Measurements from ENCODE around the gene CDKN2D.
"Not testable (repeated sequence)": the region's sequence is repeated elsewhere in the genome, so short reads cannot be mapped to it uniquely, and the experiment has no call there.

Gene CDKN2D

GRCh38 chr19:10538204-10538983 lies 30.4 kb downstream of the CDKN2D start:
- no peaks in the 10 kb centered on the region for H3K36me3 ChIP-seq (ENCODE audit: control insufficient read depth, insufficient read depth, low read length)
- no peaks in the 10 kb centered on the region; the same call in 1 of the 2 replicates for H3K27me3 ChIP-seq (replicated peaks; ENCODE audit: control insufficient read depth, insufficient read depth, low read length)
- no peak for DNase-seq (ENCODE audit: extremely low read depth, insufficient read length)
- H3K4me3 ChIP-seq (replicated peaks; ENCODE audit: low read depth, low read length) = no peak overlapping the region
- TF ChIP-seq, protein P1, sequence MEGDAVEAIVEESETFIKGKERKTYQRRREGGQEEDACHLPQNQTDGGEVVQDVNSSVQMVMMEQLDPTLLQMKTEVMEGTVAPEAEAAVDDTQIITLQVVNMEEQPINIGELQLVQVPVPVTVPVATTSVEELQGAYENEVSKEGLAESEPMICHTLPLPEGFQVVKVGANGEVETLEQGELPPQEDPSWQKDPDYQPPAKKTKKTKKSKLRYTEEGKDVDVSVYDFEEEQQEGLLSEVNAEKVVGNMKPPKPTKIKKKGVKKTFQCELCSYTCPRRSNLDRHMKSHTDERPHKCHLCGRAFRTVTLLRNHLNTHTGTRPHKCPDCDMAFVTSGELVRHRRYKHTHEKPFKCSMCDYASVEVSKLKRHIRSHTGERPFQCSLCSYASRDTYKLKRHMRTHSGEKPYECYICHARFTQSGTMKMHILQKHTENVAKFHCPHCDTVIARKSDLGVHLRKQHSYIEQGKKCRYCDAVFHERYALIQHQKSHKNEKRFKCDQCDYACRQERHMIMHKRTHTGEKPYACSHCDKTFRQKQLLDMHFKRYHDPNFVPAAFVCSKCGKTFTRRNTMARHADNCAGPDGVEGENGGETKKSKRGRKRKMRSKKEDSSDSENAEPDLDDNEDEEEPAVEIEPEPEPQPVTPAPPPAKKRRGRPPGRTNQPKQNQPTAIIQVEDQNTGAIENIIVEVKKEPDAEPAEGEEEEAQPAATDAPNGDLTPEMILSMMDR (IDR thresholded peaks at IDR 0.05; ENCODE audit: insufficient read depth, low read length, poor library complexity, severe bottlenecking) = no peak

DNA sequence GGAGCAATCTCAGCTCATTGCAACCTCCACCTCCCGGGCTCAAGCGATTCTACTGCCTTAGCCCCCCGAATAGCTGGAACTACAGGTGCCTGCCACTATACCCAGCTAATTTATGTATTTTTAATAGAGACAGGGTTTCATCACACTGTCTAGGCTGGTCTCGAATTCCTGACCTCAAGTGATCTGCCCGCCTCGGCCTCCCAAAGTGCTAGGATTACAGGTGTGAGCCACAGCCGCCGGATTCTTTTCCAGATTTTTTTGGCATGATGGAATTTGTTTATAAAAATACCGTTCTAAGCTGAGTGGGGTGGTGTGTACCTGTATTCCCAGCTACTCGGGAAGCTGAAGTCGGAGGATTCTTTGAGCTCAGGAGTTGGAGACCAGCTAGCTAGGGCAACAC lies 31.1 kb downstream of the CDKN2D start:
- H3K4me3 ChIP-seq (replicated peaks; ENCODE audit: low read depth, low read length) = no peak overlapping the region
- TF ChIP-seq, protein P1 (IDR thresholded peaks at IDR 0.05; ENCODE audit: insufficient read depth, low read length, poor library complexity, severe bottlenecking) = no peak
- H3K27me3 ChIP-seq (replicated peaks; ENCODE audit: control insufficient read depth, insufficient read depth, low read length) = no peaks in the 10 kb centered on the region; the same call in 1 of the 2 replicates
- H3K36me3 ChIP-seq (ENCODE audit: control insufficient read depth, insufficient read depth, low read length) = no peaks in the 10 kb centered on the region
- DNase-seq (ENCODE audit: extremely low read depth, insufficient read length) = no peak

DNA sequence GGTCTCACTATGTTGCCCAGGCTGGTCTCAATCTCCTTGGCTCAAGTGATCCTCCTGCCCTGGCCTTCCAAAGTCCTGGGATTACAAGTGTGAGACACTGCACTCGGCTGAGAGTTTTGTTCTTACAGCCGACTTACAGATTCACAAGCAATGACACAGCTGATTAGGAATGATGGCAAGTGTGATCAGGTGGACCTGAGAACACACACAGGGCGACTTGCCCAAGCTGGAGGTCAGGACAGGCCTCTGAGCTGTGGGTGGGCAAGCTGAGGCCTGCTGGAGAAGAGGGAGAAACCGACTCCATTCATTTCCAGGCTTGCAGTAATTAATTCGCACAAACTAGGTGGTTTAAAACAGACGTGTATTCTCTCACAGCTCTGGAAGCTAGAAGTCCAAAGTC lies 33.2 kb downstream of the CDKN2D start:
- Histone ChIP-seq H3K36me3 (ENCODE audit: control insufficient read depth, insufficient read depth, low read length) (no peaks in the 10 kb centered on the region), H3K4me3 (replicated peaks; ENCODE audit: low read depth, low read length) (no peak overlapping the region), H3K27me3 (replicated peaks; ENCODE audit: control insufficient read depth, insufficient read depth, low read length) (no peaks in the 10 kb centered on the region)
- no peak for DNase-seq (ENCODE audit: extremely low read depth, insufficient read length)
- TF ChIP-seq, protein P1 (IDR thresholded peaks at IDR 0.05; ENCODE audit: insufficient read depth, low read length, poor library complexity, severe bottlenecking) = no peak

GRCh38 chr19:10533646-10534386 lies 35.0 kb downstream of the CDKN2D start:
- TF ChIP-seq, protein P1 (IDR thresholded peaks at IDR 0.05; ENCODE audit: insufficient read depth, low read length, poor library complexity, severe bottlenecking) = no peak
- DNase-seq (ENCODE audit: extremely low read depth, insufficient read length) = no peak

GRCh38 chr19:10532457-10532856 lies 36.3 kb downstream of the CDKN2D start:
- TF ChIP-seq, protein P1 (IDR thresholded peaks at IDR 0.05; ENCODE audit: insufficient read depth, low read length, poor library complexity, severe bottlenecking) = no peak
- no peak for DNase-seq (ENCODE audit: extremely low read depth, insufficient read length)

More at GRCh38 chr19:10533646-10534386, 35.0 kb downstream of the CDKN2D start:
- H3K4me3 ChIP-seq (replicated peaks; ENCODE audit: low read depth, low read length) = no peak overlapping the region
- no peaks in the 10 kb centered on the region for H3K36me3 ChIP-seq (ENCODE audit: control insufficient read depth, insufficient read depth, low read length)
- no peaks in the 10 kb centered on the region for H3K27me3 ChIP-seq (replicated peaks; ENCODE audit: control insufficient read depth, insufficient read depth, low read length)

DNA sequence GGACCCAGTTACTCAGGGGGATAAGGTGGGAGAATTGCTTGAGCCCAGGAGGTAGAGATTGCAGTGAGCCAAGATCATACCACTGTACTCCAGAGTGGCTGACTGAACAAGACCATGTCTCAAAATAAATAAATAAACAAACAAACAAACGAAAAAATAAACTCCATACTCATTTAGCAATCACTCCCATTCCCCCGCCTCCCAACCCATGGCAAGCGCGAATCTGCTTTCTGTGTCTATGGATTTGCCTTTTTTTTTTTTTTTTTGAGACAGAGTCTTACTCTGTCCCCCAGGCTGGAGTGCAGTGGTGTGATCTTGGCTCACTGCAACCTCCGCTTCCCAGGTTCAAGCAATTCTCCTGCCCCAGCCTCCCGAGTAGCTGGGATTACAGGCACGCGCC lies 41.9 kb downstream of the CDKN2D start:
- H3K4me3 ChIP-seq (replicated peaks; ENCODE audit: low read depth, low read length); H3K36me3 ChIP-seq (ENCODE audit: control insufficient read depth, insufficient read depth, low read length); DNase-seq (ENCODE audit: extremely low read depth, insufficient read length): not testable (repeated sequence)

More at GRCh38 chr19:10532457-10532856, 36.3 kb downstream of the CDKN2D start:
- no peak overlapping the region for H3K4me3 ChIP-seq (replicated peaks; ENCODE audit: low read depth, low read length)
- no peaks in the 10 kb centered on the region for H3K36me3 ChIP-seq (ENCODE audit: control insufficient read depth, insufficient read depth, low read length)
- H3K27me3 ChIP-seq (replicated peaks; ENCODE audit: control insufficient read depth, insufficient read depth, low read length) = no peaks in the 10 kb centered on the region

More for the DNA sequence above, 41.9 kb downstream of the CDKN2D start:
- not testable (repeated sequence) for H3K27me3 ChIP-seq (replicated peaks; ENCODE audit: control insufficient read depth, insufficient read depth, low read length)
